A549 (cell line): ENCODE data around the gene PM20D2.

Experiments
- CBX2 ChIP-seq: fragments of 200-600 bp; sonication (generic); IDR thresholded peaks from 2 replicates; pipeline ENCODE4 v1.6.1; 2016; ENCODE audit warnings: low read depth, mild to moderate bottlenecking, borderline replicate concordance
- EP300 ChIP-seq, 2 experiments: fragments of >200 bp; sonication (Bioruptor Twin); formaldehyde crosslinking; IDR thresholded peaks; 2 replicates in 1 of 2; 3 replicates in 1 of 2; pipeline ENCODE4 v1.6.1; 2016 to 2017
- ESRRA ChIP-seq: fragments of 150-350 bp; IDR thresholded peaks from 2 replicates; pipeline ENCODE4 v1.6.1; 2014; ENCODE audit warnings: mild to moderate bottlenecking, low read length, borderline replicate concordance
- GATA3 ChIP-seq: IDR thresholded peaks from 2 replicates; pipeline ENCODE4 v1.6.1; 2012; ENCODE audit warnings: borderline replicate concordance
- JUN ChIP-seq, 2 experiments: fragments of >200 bp; sonication (Bioruptor Twin); formaldehyde crosslinking; IDR thresholded peaks; 2 replicates in 1 of 2; 3 replicates in 1 of 2; pipeline ENCODE4 v1.6.1; 2016 to 2017
- PHF8 ChIP-seq: fragments of 200-600 bp; sonication (generic); IDR thresholded peaks from 2 replicates; pipeline ENCODE4 v1.6.1; 2016; ENCODE audit warnings: low read depth, mild to moderate bottlenecking, antibody characterized with exemption, moderate library complexity, borderline replicate concordance
- POLR2AphosphoS2 ChIP-seq: conservative IDR thresholded peaks from 2 replicates; pipeline ENCODE4 v1.6.1; 2012; ENCODE audit warnings: low read length, improper control_type of control experiment, inconsistent platforms
- RAD21 ChIP-seq, 2 experiments: fragments of >200 bp in 1 of 2; sonication (Bioruptor Twin) in 1 of 2; formaldehyde crosslinking in 1 of 2; IDR thresholded peaks in 1 of 2; conservative IDR thresholded peaks in 1 of 2; 2 replicates in 1 of 2; 3 replicates in 1 of 2; pipeline ENCODE4 v1.6.1; 2012 to 2018; ENCODE audit warnings: inconsistent platforms in 1 of 2
- REST ChIP-seq: fragments of 200-600 bp; sonication (generic); IDR thresholded peaks from 2 replicates; pipeline ENCODE4 v1.6.1; 2016; ENCODE audit warnings: antibody characterized with exemption, mild to moderate bottlenecking, moderate library complexity
- ZSCAN20 ChIP-seq: fragments of 250-450 bp; sonication (Bioruptor Pico); IDR thresholded peaks from 2 replicates; pipeline ENCODE4 v1.8.0; 2022; ENCODE audit warnings: mild to moderate bottlenecking, moderate library complexity
- TF ChIP-seq, protein P1 (sequence below): fragments of >200 bp; sonication (Bioruptor Twin); formaldehyde crosslinking; IDR thresholded peaks from 3 replicates; pipeline ENCODE4 v1.5.1; 2016

GRCh38 chr6:89098461-89098860, 47.4 kb upstream of the PM20D2 start:
- TF ChIP-seq, protein P1, sequence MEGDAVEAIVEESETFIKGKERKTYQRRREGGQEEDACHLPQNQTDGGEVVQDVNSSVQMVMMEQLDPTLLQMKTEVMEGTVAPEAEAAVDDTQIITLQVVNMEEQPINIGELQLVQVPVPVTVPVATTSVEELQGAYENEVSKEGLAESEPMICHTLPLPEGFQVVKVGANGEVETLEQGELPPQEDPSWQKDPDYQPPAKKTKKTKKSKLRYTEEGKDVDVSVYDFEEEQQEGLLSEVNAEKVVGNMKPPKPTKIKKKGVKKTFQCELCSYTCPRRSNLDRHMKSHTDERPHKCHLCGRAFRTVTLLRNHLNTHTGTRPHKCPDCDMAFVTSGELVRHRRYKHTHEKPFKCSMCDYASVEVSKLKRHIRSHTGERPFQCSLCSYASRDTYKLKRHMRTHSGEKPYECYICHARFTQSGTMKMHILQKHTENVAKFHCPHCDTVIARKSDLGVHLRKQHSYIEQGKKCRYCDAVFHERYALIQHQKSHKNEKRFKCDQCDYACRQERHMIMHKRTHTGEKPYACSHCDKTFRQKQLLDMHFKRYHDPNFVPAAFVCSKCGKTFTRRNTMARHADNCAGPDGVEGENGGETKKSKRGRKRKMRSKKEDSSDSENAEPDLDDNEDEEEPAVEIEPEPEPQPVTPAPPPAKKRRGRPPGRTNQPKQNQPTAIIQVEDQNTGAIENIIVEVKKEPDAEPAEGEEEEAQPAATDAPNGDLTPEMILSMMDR, result no peak
- TF ChIP-seq POLR2AphosphoS2 (no peak), REST (no peak), GATA3 (no peak), RAD21 (conservative IDR thresholded peaks at IDR 0.05 in 1 of 2, IDR thresholded peaks at IDR 0.05 in 1 of 2) (no peak), ESRRA (no peak), ZSCAN20 (CRISPR knock-in tag) (no peak), CBX2 (no peak), PHF8 (no peak), EP300 (IDR thresholded peaks at IDR 0.05) (no peak), JUN (IDR thresholded peaks at IDR 0.05) (no peak)
